Measurements from ENCODE around the gene MX1.

DNA sequence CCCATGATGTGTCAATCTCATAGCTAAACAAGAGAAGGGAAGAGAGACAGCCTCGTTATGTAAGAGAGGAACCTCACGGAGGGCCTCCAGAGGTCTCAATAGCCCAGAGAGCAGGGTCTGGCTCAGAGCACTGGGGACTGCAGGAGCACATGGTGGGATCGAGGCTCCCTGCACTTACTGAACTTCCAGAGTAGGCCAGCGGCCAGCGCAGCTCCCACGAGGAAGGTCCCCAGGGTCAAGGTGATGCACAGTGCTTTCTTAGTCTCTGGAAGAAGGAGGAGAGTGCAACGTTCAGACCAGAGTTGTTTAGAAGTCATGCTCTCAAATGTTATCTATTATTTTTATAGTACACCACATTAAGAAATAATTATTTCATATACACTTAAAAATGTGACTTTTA lies 63.3 kb downstream of the MX1 start:
- TF ChIP-seq, protein P1, sequence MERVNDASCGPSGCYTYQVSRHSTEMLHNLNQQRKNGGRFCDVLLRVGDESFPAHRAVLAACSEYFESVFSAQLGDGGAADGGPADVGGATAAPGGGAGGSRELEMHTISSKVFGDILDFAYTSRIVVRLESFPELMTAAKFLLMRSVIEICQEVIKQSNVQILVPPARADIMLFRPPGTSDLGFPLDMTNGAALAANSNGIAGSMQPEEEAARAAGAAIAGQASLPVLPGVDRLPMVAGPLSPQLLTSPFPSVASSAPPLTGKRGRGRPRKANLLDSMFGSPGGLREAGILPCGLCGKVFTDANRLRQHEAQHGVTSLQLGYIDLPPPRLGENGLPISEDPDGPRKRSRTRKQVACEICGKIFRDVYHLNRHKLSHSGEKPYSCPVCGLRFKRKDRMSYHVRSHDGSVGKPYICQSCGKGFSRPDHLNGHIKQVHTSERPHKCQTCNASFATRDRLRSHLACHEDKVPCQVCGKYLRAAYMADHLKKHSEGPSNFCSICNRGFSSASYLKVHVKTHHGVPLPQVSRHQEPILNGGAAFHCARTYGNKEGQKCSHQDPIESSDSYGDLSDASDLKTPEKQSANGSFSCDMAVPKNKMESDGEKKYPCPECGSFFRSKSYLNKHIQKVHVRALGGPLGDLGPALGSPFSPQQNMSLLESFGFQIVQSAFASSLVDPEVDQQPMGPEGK (CRISPR knock-in tag; IDR thresholded peaks at IDR 0.05; ENCODE audit: borderline replicate concordance), result no peak
- TF ChIP-seq, protein P2, sequence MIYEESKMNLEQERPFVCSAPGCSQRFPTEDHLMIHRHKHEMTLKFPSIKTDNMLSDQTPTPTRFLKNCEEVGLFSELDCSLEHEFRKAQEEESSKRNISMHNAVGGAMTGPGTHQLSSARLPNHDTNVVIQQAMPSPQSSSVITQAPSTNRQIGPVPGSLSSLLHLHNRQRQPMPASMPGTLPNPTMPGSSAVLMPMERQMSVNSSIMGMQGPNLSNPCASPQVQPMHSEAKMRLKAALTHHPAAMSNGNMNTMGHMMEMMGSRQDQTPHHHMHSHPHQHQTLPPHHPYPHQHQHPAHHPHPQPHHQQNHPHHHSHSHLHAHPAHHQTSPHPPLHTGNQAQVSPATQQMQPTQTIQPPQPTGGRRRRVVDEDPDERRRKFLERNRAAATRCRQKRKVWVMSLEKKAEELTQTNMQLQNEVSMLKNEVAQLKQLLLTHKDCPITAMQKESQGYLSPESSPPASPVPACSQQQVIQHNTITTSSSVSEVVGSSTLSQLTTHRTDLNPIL (CRISPR knock-in tag; IDR thresholded peaks at IDR 0.05; ENCODE audit: low read depth), result no peak
- TF ChIP-seq RARB (CRISPR knock-in tag; IDR thresholded peaks at IDR 0.05) (no peak), ARNTL (CRISPR knock-in tag; IDR thresholded peaks at IDR 0.05; ENCODE audit: borderline replicate concordance, low read depth) (no peak), SNAI2 (CRISPR knock-in tag; IDR thresholded peaks at IDR 0.05) (no peak), ZFP3 (CRISPR knock-in tag; IDR thresholded peaks at IDR 0.05) (no peak)
- TF ChIP-seq, protein P3, sequence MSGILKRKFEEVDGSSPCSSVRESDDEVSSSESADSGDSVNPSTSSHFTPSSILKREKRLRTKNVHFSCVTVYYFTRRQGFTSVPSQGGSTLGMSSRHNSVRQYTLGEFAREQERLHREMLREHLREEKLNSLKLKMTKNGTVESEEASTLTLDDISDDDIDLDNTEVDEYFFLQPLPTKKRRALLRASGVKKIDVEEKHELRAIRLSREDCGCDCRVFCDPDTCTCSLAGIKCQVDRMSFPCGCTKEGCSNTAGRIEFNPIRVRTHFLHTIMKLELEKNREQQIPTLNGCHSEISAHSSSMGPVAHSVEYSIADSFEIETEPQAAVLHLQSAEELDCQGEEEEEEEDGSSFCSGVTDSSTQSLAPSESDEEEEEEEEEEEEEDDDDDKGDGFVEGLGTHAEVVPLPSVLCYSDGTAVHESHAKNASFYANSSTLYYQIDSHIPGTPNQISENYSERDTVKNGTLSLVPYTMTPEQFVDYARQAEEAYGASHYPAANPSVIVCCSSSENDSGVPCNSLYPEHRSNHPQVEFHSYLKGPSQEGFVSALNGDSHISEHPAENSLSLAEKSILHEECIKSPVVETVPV (CRISPR knock-in tag; IDR thresholded peaks at IDR 0.05), result no peak

Measured in SK-N-SH treated with all-trans-retinoic acid at 6 μM for 48 hours (cell line).